GM10266 (cell line): ENCODE data around the gene JMJD8.
A peak's percentile ranks its signal among the peaks of the same experiment; 100 is the strongest.
"Not testable (repeated sequence)": the region's sequence is repeated elsewhere in the genome, so short reads cannot be mapped to it uniquely, and the experiment has no call there.

Experiments
- DNase-seq: peaks from one replicate; pipeline ENCODE4 v3.0.0; 2012; ENCODE audit errors: extremely low spot score
- TF ChIP-seq, protein P1 (sequence below): IDR thresholded peaks from 2 replicates; pipeline ENCODE4 v1.5.1; 2012; ENCODE audit warnings: mild to moderate bottlenecking, low read depth; ENCODE audit not compliant: control insufficient read depth, insufficient read depth; ENCODE audit errors: missing control alignments

JMJD8 gene

DNA sequence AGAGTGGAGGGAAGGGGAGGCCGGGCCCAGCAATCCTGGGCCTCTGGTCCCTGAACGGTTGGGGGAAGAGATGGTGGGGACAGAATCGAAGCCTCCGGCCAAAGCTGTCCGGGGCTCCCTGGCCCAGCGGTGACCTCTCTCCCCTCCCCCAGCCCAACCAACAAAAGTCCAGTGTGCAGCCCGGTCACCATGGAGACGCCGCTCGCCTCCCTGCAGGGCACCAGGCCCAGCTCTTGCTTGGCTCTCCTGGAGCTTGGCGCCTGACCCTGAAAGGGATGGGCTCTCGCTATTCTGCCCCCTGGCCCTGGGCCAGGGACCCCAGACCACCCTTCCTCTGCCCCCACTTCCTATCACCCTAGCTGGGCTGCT, 32.0 kb upstream of the JMJD8 start:
- TF ChIP-seq, protein P1, sequence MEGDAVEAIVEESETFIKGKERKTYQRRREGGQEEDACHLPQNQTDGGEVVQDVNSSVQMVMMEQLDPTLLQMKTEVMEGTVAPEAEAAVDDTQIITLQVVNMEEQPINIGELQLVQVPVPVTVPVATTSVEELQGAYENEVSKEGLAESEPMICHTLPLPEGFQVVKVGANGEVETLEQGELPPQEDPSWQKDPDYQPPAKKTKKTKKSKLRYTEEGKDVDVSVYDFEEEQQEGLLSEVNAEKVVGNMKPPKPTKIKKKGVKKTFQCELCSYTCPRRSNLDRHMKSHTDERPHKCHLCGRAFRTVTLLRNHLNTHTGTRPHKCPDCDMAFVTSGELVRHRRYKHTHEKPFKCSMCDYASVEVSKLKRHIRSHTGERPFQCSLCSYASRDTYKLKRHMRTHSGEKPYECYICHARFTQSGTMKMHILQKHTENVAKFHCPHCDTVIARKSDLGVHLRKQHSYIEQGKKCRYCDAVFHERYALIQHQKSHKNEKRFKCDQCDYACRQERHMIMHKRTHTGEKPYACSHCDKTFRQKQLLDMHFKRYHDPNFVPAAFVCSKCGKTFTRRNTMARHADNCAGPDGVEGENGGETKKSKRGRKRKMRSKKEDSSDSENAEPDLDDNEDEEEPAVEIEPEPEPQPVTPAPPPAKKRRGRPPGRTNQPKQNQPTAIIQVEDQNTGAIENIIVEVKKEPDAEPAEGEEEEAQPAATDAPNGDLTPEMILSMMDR: no peak
- no peak for DNase-seq

GRCh38 chr16:715477-716199, 31.5 kb upstream of the JMJD8 start:
- TF ChIP-seq, protein P1: no peak
- peak; percentile 72 for DNase-seq

GRCh38 chr16:714558-715476, 30.7 kb upstream of the JMJD8 start, which contains the start of gene METRN:
Gene METRN (plus strand): TSS chr16:715118. CDS start chr16:715290, 172 bp downstream.
- peak; percentile 98 for DNase-seq
- TF ChIP-seq, protein P1: no peak

DNA sequence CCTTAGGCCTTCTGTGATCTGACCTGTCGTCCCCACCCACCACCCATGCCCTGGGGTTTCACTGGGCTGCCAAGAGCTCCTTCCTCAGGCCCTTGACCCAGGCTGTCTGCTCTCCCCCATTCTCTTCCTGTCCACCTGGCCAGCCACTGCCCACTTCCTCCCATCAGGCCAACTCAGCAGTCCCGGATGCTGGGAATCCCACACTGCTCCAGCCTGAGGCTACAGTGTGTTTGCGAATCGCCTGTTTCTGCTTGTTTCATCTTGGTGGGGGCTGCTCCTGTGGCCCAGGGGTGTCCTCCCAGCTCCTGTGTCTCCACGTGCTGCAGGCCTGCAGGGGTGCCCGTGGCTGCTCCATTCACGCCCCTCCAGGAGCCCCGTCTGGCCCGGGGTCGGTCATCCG, 29.9 kb upstream of the JMJD8 start:
- no peak for DNase-seq
- TF ChIP-seq, protein P1: no peak

- TF ChIP-seq, protein P1: peak; percentile 38
- DNase-seq: not testable (repeated sequence)
Measured at GRCh38 chr16:712740-713250, 28.7 kb upstream of the JMJD8 start.

DNA sequence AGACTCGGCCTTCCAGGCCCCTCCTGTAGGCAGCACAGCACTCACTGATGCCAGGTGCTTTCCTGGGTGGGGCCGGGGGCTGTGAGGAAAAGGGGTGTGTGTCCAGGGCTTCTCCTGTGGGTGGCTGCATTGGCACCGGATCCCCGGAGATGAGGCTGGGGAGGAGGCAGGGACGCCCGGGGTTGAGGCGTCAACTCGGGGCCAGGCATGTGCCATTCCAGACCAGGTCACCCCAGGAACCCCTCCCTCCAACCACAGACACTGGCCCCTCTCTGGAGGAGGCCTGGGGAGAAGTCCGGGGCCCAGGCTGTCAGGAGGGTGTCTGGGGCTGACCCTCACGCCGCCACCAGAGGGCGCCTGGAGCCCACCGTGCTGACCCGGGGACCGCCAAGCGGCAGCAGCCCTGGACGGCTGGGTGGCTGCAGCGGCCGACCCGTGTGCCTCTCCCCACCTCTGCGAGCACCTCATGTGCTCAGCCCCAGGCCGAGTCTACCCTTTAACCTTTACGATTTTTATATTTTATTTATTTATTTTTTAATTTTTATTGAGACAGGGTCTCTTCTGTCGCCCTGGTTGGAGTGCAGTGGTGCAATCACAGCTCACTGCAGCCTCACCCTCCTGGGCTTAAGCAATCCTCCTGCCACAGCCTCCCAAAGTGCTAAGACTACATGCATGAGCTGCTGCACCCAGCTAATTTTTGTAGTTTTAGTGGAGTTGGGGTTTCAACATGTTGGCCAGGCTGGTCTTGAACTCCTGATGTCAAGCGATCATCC, 27.6 kb upstream of the JMJD8 start:
- DNase-seq: peak; percentile 95
- TF ChIP-seq, protein P1: peak; percentile 95
